Measurements from ENCODE around the gene RAD51B.
"Not testable (repeated sequence)": the region's sequence is repeated elsewhere in the genome, so short reads cannot be mapped to it uniquely, and the experiment has no call there.

The RAD51B gene

DNA sequence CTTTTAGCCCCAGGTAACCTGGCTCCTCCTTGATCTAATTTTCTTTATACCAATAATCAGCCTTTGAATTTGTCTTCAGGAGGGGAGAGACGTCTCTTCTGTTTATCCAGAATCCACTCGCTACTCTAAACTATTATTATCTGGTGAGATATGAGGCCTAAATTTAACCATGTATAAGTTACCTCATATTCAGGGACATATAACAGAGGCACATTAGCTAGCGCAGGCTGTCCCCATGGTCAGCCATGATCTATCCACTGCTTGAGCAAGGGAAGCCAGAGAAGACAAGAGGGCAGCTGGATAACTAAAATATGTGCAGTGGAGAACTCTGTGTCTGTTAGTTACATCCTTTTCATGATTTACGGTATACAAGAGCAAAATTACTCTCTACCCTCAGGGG lies 481.0 kb downstream of the RAD51B start:
- H3K27ac ChIP-seq (ENCODE audit: poor library complexity, severe bottlenecking), result no peak overlapping the region
- TF ChIP-seq, protein P1, sequence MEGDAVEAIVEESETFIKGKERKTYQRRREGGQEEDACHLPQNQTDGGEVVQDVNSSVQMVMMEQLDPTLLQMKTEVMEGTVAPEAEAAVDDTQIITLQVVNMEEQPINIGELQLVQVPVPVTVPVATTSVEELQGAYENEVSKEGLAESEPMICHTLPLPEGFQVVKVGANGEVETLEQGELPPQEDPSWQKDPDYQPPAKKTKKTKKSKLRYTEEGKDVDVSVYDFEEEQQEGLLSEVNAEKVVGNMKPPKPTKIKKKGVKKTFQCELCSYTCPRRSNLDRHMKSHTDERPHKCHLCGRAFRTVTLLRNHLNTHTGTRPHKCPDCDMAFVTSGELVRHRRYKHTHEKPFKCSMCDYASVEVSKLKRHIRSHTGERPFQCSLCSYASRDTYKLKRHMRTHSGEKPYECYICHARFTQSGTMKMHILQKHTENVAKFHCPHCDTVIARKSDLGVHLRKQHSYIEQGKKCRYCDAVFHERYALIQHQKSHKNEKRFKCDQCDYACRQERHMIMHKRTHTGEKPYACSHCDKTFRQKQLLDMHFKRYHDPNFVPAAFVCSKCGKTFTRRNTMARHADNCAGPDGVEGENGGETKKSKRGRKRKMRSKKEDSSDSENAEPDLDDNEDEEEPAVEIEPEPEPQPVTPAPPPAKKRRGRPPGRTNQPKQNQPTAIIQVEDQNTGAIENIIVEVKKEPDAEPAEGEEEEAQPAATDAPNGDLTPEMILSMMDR (IDR thresholded peaks at IDR 0.05; ENCODE audit: poor library complexity, severe bottlenecking), result no peak
- no peaks in the 10 kb centered on the region for H3K36me3 ChIP-seq (ENCODE audit: low read depth)
- H3K4me1 ChIP-seq (ENCODE audit: insufficient read depth, poor library complexity, severe bottlenecking), result no peaks in the 10 kb centered on the region
- DNase-seq (ENCODE audit: low spot score), result no peak
- no peaks in the 10 kb centered on the region for H3K9me3 ChIP-seq (ENCODE audit: severe bottlenecking)
- ATAC-seq (ENCODE audit: low read depth), result no peak
- no peaks in the 10 kb centered on the region for H3K27me3 ChIP-seq (ENCODE audit: insufficient read depth, poor library complexity, severe bottlenecking)
- no peak overlapping the region for H3K4me3 ChIP-seq (ENCODE audit: severe bottlenecking)

DNA sequence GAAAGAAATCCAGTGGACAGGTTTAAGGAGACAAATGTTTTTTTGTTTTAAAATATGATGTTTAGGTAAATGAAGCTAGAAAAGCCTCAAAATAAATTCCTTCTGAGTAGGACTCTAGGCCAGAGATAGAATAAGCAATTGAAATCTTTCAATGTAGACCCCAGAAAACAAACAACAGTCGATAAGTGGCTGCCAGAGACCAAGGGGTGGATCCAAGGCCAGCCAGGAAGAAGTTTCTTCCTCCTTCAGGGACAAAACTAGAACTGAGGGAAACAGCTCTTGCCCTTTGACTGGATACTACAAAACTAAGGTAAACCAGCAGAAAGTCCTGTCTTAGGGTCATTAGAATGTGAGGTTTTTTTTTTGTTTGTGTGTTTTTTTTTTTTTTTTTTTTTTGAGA lies 481.6 kb downstream of the RAD51B start:
- H3K36me3 ChIP-seq (ENCODE audit: low read depth), result no peaks in the 10 kb centered on the region

DNA sequence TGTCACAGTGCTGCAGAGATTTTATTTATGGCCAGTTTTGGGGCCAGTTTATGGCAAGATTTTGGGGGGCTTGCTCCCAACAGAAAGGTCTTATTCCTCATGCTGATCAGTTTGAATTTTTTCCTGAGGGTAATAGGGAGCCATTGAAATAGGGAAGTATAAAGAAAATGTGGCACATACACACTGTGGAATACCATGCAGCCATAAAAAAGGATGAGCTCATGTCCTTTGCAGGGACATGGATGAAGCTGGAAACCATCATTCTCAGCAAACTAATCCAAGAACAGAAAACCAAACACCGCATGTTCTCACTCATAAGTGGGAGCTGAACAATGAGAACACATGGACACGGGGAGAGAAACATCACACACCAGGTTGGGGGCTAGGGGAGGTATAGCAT lies 483.4 kb downstream of the RAD51B start:
- not testable (repeated sequence) for H3K4me3 ChIP-seq (ENCODE audit: severe bottlenecking); H3K36me3 ChIP-seq (ENCODE audit: low read depth); H3K27ac ChIP-seq (ENCODE audit: poor library complexity, severe bottlenecking); H3K4me1 ChIP-seq (ENCODE audit: insufficient read depth, poor library complexity, severe bottlenecking); H3K27me3 ChIP-seq (ENCODE audit: insufficient read depth, poor library complexity, severe bottlenecking); DNase-seq (ENCODE audit: low spot score); ATAC-seq (ENCODE audit: low read depth); H3K9me3 ChIP-seq (ENCODE audit: severe bottlenecking)

More for the DNA sequence above, 481.6 kb downstream of the RAD51B start:
- DNase-seq (ENCODE audit: low spot score), result no peak
- no peak for ATAC-seq (ENCODE audit: low read depth)
- H3K9me3 ChIP-seq (ENCODE audit: severe bottlenecking), result no peaks in the 10 kb centered on the region
- no peak overlapping the region for H3K27ac ChIP-seq (ENCODE audit: poor library complexity, severe bottlenecking)
- TF ChIP-seq, protein P1 (IDR thresholded peaks at IDR 0.05; ENCODE audit: poor library complexity, severe bottlenecking), result no peak
- no peaks in the 10 kb centered on the region for H3K4me1 ChIP-seq (ENCODE audit: insufficient read depth, poor library complexity, severe bottlenecking)
- no peak overlapping the region for H3K4me3 ChIP-seq (ENCODE audit: severe bottlenecking)
- H3K27me3 ChIP-seq (ENCODE audit: insufficient read depth, poor library complexity, severe bottlenecking), result no peaks in the 10 kb centered on the region

DNA sequence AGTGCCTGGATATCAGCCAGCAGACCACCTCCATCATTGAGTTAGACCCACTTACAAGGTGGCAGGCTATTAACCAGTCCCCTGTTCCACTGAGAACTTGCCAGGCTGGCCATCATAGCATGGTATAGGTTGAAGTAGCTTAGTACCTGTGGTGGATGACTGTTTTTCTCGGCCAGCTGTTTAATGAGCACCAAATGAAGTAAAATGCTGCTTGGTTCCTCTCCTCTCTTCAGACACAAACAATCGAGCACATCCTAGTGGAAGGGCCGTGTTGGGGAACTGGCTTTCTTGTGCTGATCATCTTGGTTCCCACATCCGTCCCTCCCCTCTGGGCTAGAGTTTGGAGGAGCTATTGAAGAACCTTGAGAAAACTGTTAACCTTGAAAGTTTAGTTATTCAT lies 486.2 kb downstream of the RAD51B start:
- H3K4me3 ChIP-seq (ENCODE audit: severe bottlenecking), result no peak overlapping the region
- ATAC-seq (ENCODE audit: low read depth), result no peak

DNA sequence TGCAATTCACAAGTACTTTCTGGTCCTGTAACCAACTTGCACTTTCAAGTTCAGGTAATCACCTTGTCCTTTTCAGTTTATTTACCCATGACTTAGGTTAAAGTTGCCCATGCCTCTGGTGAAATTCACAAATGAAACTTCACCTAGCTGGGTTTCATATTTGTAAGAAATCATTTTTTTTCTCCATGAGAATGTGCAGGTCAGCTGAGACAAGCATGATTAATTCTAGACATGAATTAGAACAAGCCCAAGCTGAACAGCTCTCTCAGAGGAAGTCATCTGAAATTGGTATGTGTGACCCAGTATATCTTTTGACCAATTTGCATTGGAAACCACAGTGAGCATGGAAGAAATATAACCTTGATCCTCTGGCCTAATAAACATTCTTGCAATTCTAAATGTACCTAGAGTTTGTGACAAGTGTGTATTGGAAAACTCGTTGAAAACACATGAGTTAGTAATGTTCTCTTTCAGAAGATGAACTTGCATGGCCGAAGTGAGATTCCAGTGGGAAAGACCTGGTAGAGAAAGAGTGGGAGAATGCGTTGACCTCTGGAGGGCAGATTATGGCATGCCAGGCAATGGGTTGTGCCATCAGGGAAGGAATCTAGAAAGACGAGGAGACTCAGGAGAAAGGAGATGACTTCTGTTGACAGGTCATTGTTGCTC lies 486.8 kb downstream of the RAD51B start:
- Histone ChIP-seq H3K9me3 (ENCODE audit: severe bottlenecking) (no peaks in the 10 kb centered on the region), H3K4me3 (ENCODE audit: severe bottlenecking) (no peak overlapping the region), H3K27ac (ENCODE audit: poor library complexity, severe bottlenecking) (no peak overlapping the region), H3K36me3 (ENCODE audit: low read depth) (no peaks in the 10 kb centered on the region), H3K27me3 (ENCODE audit: insufficient read depth, poor library complexity, severe bottlenecking) (no peaks in the 10 kb centered on the region), H3K4me1 (ENCODE audit: insufficient read depth, poor library complexity, severe bottlenecking) (peaks cover 4% of the 10 kb centered on the region)
- ATAC-seq (ENCODE audit: low read depth) (no peak), DNase-seq (ENCODE audit: low spot score) (no peak)
- TF ChIP-seq, protein P1 (IDR thresholded peaks at IDR 0.05; ENCODE audit: poor library complexity, severe bottlenecking), result no peak

More for the DNA sequence above, 486.2 kb downstream of the RAD51B start:
- TF ChIP-seq, protein P1 (IDR thresholded peaks at IDR 0.05; ENCODE audit: poor library complexity, severe bottlenecking), result no peak
- no peak overlapping the region for H3K27ac ChIP-seq (ENCODE audit: poor library complexity, severe bottlenecking)
- H3K27me3 ChIP-seq (ENCODE audit: insufficient read depth, poor library complexity, severe bottlenecking), result no peaks in the 10 kb centered on the region
- no peak for DNase-seq (ENCODE audit: low spot score)
- no peaks in the 10 kb centered on the region for H3K36me3 ChIP-seq (ENCODE audit: low read depth)
- peaks cover 4% of the 10 kb centered on the region for H3K4me1 ChIP-seq (ENCODE audit: insufficient read depth, poor library complexity, severe bottlenecking)
- H3K9me3 ChIP-seq (ENCODE audit: severe bottlenecking), result no peaks in the 10 kb centered on the region

All from RWPE2 (cell line).